Stomach (tissue), 4 donors: ENCODE measurements around the gene KLHDC3.

Experiments used
- CTCF ChIP-seq, 7 experiments: fragments of 450-650 bp in 4 of 7; fragments of 200-600 bp in 3 of 7; sonication (generic) in 3 of 7; IDR thresholded peaks; one replicate each; pipeline ENCODE4 v1.5.1; 2016 to 2019; ENCODE audit warnings: antibody characterized with exemption in 7 of 7, control low read depth in 2 of 7, mild to moderate bottlenecking in 1 of 7
- POLR2A ChIP-seq, 4 donors: fragments of 450-650 bp; IDR thresholded peaks; one replicate each; pipeline ENCODE4 v1.6.1; 2016; ENCODE audit warnings: antibody characterized with exemption in 4 of 4, control low read depth in 2 of 4, mild to moderate bottlenecking in 1 of 4, moderate library complexity in 1 of 4

GRCh38 chr6:43033496-43034189, 19.6 kb downstream of the KLHDC3 start:
- no peak for TF ChIP-seq CTCF (IDR thresholded peaks at IDR 0.05)
- no peak for TF ChIP-seq POLR2A (IDR thresholded peaks at IDR 0.05)
